Lower lobe of right lung (tissue), 2 donors: ENCODE measurements around the gene PRUNE2. TPM values are rescaled to one million over a fixed set of nuclear protein-coding genes. Genes with fewer than 3 reads are reported as not detected.

ENCODE experiments used
- ATAC-seq, 2 donors: fragments of 200-7000 bp; cut with Tn5 transposase; one replicate each; pipeline ENCODE4 v1.9.1; 2020 to 2022; ENCODE audit warnings: mild to moderate bottlenecking in 2 of 2, moderate library complexity in 2 of 2
- DNase-seq: peaks from one replicate; pipeline ENCODE4 v3.0.0-alpha.2; 2020
- H3K27ac ChIP-seq: fragments of 200-600 bp; one replicate; pipeline ENCODE4 v1.8.0; 2022
- H3K27me3 ChIP-seq: fragments of 200-600 bp; one replicate; pipeline ENCODE4 v1.8.0; 2022; ENCODE audit warnings: low read depth
- H3K36me3 ChIP-seq: fragments of 200-600 bp; one replicate; pipeline ENCODE4 v1.8.0; 2022; ENCODE audit warnings: mild to moderate bottlenecking
- H3K4me1 ChIP-seq: fragments of 200-600 bp; one replicate; pipeline ENCODE4 v1.8.0; 2022
- H3K4me3 ChIP-seq: fragments of 200-600 bp; one replicate; pipeline ENCODE4 v1.8.0; 2022; ENCODE audit warnings: mild to moderate bottlenecking
- H3K9me3 ChIP-seq: fragments of 200-600 bp; one replicate; pipeline ENCODE4 v1.8.0; 2022
- CTCF ChIP-seq: fragments of 200-600 bp; IDR thresholded peaks from one replicate; pipeline ENCODE4 v1.8.0; 2022; ENCODE audit warnings: antibody characterized with exemption, mild to moderate bottlenecking
- intact Hi-C: fragments of 100-400 bp; cut with DNase I; formaldehyde crosslinking; loops from one replicate; pipeline ENCODE4 v1.11.0; 2022
- total RNA-seq: library from RNA; stranded (reverse); fragmentation: NEBNext Ultra II Directional; extraction: Animal tissue kit (Norgen Biotek cat#: 25700); gene quantifications from one replicate; pipeline ENCODE4 v1.2.1, GENCODE V29; 2021
- donor health status: DM: no; HTN: yes; CAD: no; lungs with severe emphysema.

Gene PRUNE2
- total RNA-seq, 1 donor from 2014 or later = 13.6 TPM

GRCh38 chr9:76932265-76932664 lies 26.4 kb upstream of the PRUNE2 start:
- no peaks in the 10 kb centered on the region for H3K36me3 ChIP-seq
- ATAC-seq (no peak), DNase-seq (no peak)
- no peaks in the 10 kb centered on the region for H3K27me3 ChIP-seq
- intact Hi-C loops = no loop called here
- no peak overlapping the region for H3K27ac ChIP-seq
- H3K4me1 ChIP-seq = no peaks in the 10 kb centered on the region
- no peak for TF ChIP-seq CTCF
- no peaks in the 10 kb centered on the region for H3K9me3 ChIP-seq
- no peak overlapping the region for H3K4me3 ChIP-seq

GRCh38 chr9:76927540-76928240 lies 21.8 kb upstream of the PRUNE2 start:
- TF ChIP-seq CTCF = no peak
- DNase-seq = no peak
- H3K4me1 ChIP-seq = no peaks in the 10 kb centered on the region

DNA sequence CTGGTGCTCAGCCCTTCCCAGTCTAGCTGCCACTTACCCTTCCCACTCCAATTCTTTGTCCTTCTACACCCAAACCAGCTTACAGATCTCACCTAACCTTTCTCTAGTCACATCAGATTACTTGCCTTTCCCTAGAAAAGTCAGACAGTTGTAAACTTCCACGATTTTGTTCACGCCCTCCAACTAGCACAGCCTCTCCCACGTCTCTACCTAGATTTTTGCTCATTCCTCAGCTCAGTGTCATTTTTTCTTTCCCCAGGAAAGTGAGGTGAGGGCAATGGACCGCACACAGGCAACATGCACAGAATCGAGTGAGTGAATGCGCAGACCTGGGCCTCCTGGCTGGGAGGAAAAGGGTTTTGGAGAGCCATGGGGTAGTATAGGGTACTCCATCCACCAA lies 20.9 kb upstream of the PRUNE2 start:
- no peak for DNase-seq
- Histone ChIP-seq H3K36me3 (no peaks in the 10 kb centered on the region), H3K9me3 (no peaks in the 10 kb centered on the region), H3K27ac (no peak overlapping the region), H3K4me3 (no peak overlapping the region), H3K27me3 (no peaks in the 10 kb centered on the region), H3K4me1 (no peaks in the 10 kb centered on the region)
- TF ChIP-seq CTCF = no peak
- no peak for ATAC-seq
- intact Hi-C loops = no loop called here

More at GRCh38 chr9:76927540-76928240, 21.8 kb upstream of the PRUNE2 start:
- no peak overlapping the region for H3K27ac ChIP-seq
- H3K4me3 ChIP-seq = no peak overlapping the region
- no peak for ATAC-seq
- intact Hi-C loops = no loop called here
- no peaks in the 10 kb centered on the region for H3K27me3 ChIP-seq
- H3K9me3 ChIP-seq = no peaks in the 10 kb centered on the region
- no peaks in the 10 kb centered on the region for H3K36me3 ChIP-seq

DNA sequence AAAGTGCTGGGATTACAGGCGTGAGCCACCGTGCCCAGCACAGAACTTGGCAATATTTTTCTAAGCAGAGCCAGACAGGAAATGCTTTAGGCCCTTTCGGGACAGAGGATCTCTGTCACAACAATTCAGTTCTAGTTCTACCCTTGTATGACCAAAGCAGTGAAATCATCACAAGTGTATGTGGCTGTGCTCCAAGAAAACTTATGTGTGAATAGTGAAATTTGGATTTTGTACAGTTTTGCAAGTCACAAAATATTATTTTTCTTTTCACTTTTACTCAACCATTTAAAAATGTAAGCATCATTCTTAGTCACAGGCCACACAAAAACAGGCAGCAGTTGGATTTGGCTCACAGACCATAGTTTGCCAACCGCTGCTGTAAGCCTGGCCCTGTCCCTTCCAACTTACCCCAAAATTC lies 20.4 kb upstream of the PRUNE2 start:
- ATAC-seq = no peak

DNA sequence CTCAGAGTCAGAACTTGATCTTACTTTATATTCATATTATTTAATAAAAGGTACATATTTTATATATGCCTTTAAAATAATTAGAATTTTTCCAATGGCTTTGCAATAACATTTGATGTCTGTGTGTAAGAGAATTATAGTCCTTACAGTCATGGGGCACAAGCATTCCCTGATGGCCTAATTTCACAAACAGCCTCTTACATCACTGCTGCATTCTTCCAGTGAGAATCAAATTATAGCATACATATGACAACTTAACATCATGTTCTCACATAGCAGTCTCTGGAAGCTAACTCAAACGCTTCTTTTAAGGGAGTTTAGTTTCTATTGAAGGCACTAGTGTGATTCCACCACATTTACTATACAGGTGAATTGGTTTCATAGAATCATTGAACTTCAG lies 15.3 kb upstream of the PRUNE2 start:
- no peaks in the 10 kb centered on the region for H3K36me3 ChIP-seq
- H3K4me1 ChIP-seq = no peaks in the 10 kb centered on the region
- TF ChIP-seq CTCF = no peak
- no peaks in the 10 kb centered on the region for H3K9me3 ChIP-seq
- DNase-seq (no peak), ATAC-seq (no peak)
- H3K27ac ChIP-seq = no peak overlapping the region
- no peaks in the 10 kb centered on the region for H3K27me3 ChIP-seq
- H3K4me3 ChIP-seq = no peak overlapping the region
- intact Hi-C loops = no loop called here

More for the DNA sequence above, 20.4 kb upstream of the PRUNE2 start:
- Histone ChIP-seq H3K4me3 (no peak overlapping the region), H3K36me3 (no peaks in the 10 kb centered on the region), H3K27me3 (no peaks in the 10 kb centered on the region), H3K27ac (no peak overlapping the region), H3K9me3 (no peaks in the 10 kb centered on the region), H3K4me1 (no peaks in the 10 kb centered on the region)
- intact Hi-C loops = no loop called here
- DNase-seq = no peak
- no peak for TF ChIP-seq CTCF
